Keratinocyte (primary cell): ENCODE results near the gene ULK3. TPM values are rescaled to one million over a fixed set of nuclear protein-coding genes. Genes with fewer than 3 reads are reported as not detected.

ENCODE experiments used
- DNase-seq: peaks from one replicate; pipeline ENCODE4 v3.0.0-alpha.2; 2011; ENCODE audit warnings: low read depth, missing footprints, low spot score
- FAIRE-seq: peaks from 2 replicates; lab custom pipeline; 2011; peaks lifted over from hg19 to GRCh38; lab: Jason Lieb, UNC
- H2AFZ ChIP-seq: 2 replicates; pipeline ENCODE4 v1.6.0; 2012; ENCODE audit warnings: low read length, control low read depth, inconsistent platforms; ENCODE audit not compliant: control insufficient read depth
- H3K27ac ChIP-seq: 2 replicates; pipeline ENCODE4 v1.5.1; 2011; ENCODE audit warnings: low read length; ENCODE audit not compliant: control insufficient read depth, insufficient read depth
- H3K27me3 ChIP-seq: 3 replicates; pipeline ENCODE4 v1.6.0; 2011; ENCODE audit warnings: low read length; ENCODE audit not compliant: control insufficient read depth, insufficient read depth; ENCODE audit errors: extremely low read depth
- H3K36me3 ChIP-seq, 2 experiments: 2 replicates in 1 of 2; 3 replicates in 1 of 2; pipeline ENCODE4 v1.5.1; 2011; ENCODE audit warnings: low read length in 2 of 2, mild to moderate bottlenecking in 1 of 2; ENCODE audit not compliant: control insufficient read depth in 2 of 2, insufficient read depth in 2 of 2; ENCODE audit errors: extremely low read depth in 1 of 2
- H3K4me1 ChIP-seq: 3 replicates; pipeline ENCODE4 v1.5.1; 2011; ENCODE audit warnings: low read length; ENCODE audit not compliant: control insufficient read depth, insufficient read depth; ENCODE audit errors: extremely low read depth
- H3K4me2 ChIP-seq: 3 replicates; pipeline ENCODE4 v1.6.0; 2011; ENCODE audit warnings: low read depth, low read length; ENCODE audit not compliant: control insufficient read depth, insufficient read depth; ENCODE audit errors: extremely low read depth
- H3K4me3 ChIP-seq, 3 experiments: fragments of 200-600 bp in 1 of 3; sonication (generic) in 1 of 3; 2 replicates in 2 of 3; 3 replicates in 1 of 3; pipeline ENCODE4 v1.5.1; 2011 to 2016; ENCODE audit warnings: low read length in 3 of 3, mild to moderate bottlenecking in 3 of 3, control low read depth in 2 of 3, inconsistent platforms in 1 of 3, low read depth in 1 of 3, mixed read lengths in 1 of 3, mixed run types in 1 of 3, moderate library complexity in 1 of 3; ENCODE audit not compliant: control insufficient read depth in 2 of 3, insufficient read depth in 2 of 3; ENCODE audit errors: extremely low read depth in 1 of 3
- H3K79me2 ChIP-seq: 2 replicates; pipeline ENCODE4 v1.6.0; 2012; ENCODE audit warnings: low read length; ENCODE audit not compliant: control insufficient read depth, insufficient read depth
- H3K9ac ChIP-seq: 3 replicates; pipeline ENCODE4 v1.6.0; 2011; ENCODE audit warnings: low read length; ENCODE audit not compliant: control insufficient read depth, insufficient read depth; ENCODE audit errors: extremely low read depth
- H3K9me1 ChIP-seq: 3 replicates; pipeline ENCODE4 v1.6.0; 2011; ENCODE audit warnings: low read length; ENCODE audit not compliant: control insufficient read depth, insufficient read depth; ENCODE audit errors: extremely low read depth
- H3K9me3 ChIP-seq: 2 replicates; pipeline ENCODE4 v1.5.1; 2012; ENCODE audit warnings: low read depth, low read length; ENCODE audit not compliant: control insufficient read depth
- H4K20me1 ChIP-seq: 3 replicates; pipeline ENCODE4 v1.6.0; 2011; ENCODE audit warnings: low read length; ENCODE audit not compliant: control insufficient read depth, insufficient read depth; ENCODE audit errors: extremely low read depth
- CTCF ChIP-seq, 3 experiments: IDR thresholded peaks in 1 of 3; conservative IDR thresholded peaks in 1 of 3; optimal IDR thresholded peaks in 1 of 3; 2 replicates in 2 of 3; 3 replicates in 1 of 3; pipeline versions ENCODE3 to v1.5.1; 2011; ENCODE audit warnings: low read length in 3 of 3, mild to moderate bottlenecking in 3 of 3, moderate library complexity in 2 of 3, control low read depth in 1 of 3, inconsistent platforms in 1 of 3; ENCODE audit not compliant: insufficient read depth in 2 of 3; ENCODE audit errors: extremely low read depth in 1 of 3
- EZH2 ChIP-seq: IDR thresholded peaks from one replicate; pipeline ENCODE4 v1.6.1; 2012; ENCODE audit warnings: inconsistent platforms, mild to moderate bottlenecking, low read length, moderate library complexity
- dilution Hi-C: fragments of 300-500 bp; cut with MboI; formaldehyde crosslinking; loops from one replicate; pipeline ENCODE4 v1.7.0; 2020; ENCODE audit warnings: low sequenced_read_pairs; ENCODE audit not compliant: extremely low pct_ligation_motif_present
- polyA plus RNA-seq, 5 experiments: library from polyadenylated mRNA; depleted of rRNA in 3 of 5; stranded (reverse) in 3 of 5; stranded (forward) in 1 of 5; unstranded in 1 of 5; fragments of >200 nt; gene quantifications; 1 replicate in 1 of 5; 2 replicates in 3 of 5; 3 replicates in 1 of 5; pipeline versions ENCODE4 v1.2.1 to v1.2.3, GENCODE V29; 2011 to 2012; ENCODE audit warnings: missing spikeins in 2 of 5, low read depth in 1 of 5, low replicate concordance in 1 of 5

ULK3 gene
- polyA plus RNA-seq, 1 donor (not counting 4 experiments of a cell fraction or from before 2014, with no cell fraction given): 16.5 TPM

GRCh38 chr15:74843445-74843828 lies 481 bp upstream of the ULK3 start:
- Histone ChIP-seq H3K9me3 (no peaks in the 10 kb centered on the region), H4K20me1 (no peaks in the 10 kb centered on the region), H3K9ac (peak overlapping the region; percentile 81), H3K36me3 (peaks cover 4 to 18% of the 10 kb centered on the region in 2 experiments), H3K27ac (peak overlapping the region; percentile 77), H3K4me2 (peak overlapping the region; percentile 87), H3K79me2 (no peaks in the 10 kb centered on the region), H3K4me3 (peak overlapping the region; percentile 35 to 87 (median 77)), H3K9me1 (no peaks in the 10 kb centered on the region), H3K4me1 (peaks cover 14% of the 10 kb centered on the region), H3K27me3 (no peaks in the 10 kb centered on the region), H2AFZ (peak overlapping the region; percentile 40)
- FAIRE-seq (no peak), DNase-seq (no peak)
- dilution Hi-C loops: no loop called here
- no peak for TF ChIP-seq CTCF (optimal IDR thresholded peaks at IDR 0.05 in 1 of 3, IDR thresholded peaks at IDR 0.05 in 1 of 3, conservative IDR thresholded peaks at IDR 0.05 in 1 of 3; ENCODE audit: extremely low read depth in 1 of 3, insufficient read depth in 2 of 3, low read length in 3 of 3)
- no peak for TF ChIP-seq EZH2

GRCh38 chr15:74841891-74842373 lies 1.0 kb downstream of the ULK3 start:
- peak overlapping the region; percentile 15 for H3K9ac ChIP-seq
- peaks cover 14% of the 10 kb centered on the region for H3K4me1 ChIP-seq
- TF ChIP-seq EZH2: no peak
- TF ChIP-seq CTCF (optimal IDR thresholded peaks at IDR 0.05 in 1 of 3, IDR thresholded peaks at IDR 0.05 in 1 of 3, conservative IDR thresholded peaks at IDR 0.05 in 1 of 3; ENCODE audit: extremely low read depth in 1 of 3, insufficient read depth in 2 of 3, low read length in 3 of 3): no peak
- no peak overlapping the region for H3K27ac ChIP-seq
- H3K9me1 ChIP-seq: no peaks in the 10 kb centered on the region
- dilution Hi-C loops: no loop called here
- no peak for FAIRE-seq
- DNase-seq: no peak
- H3K9me3 ChIP-seq: no peaks in the 10 kb centered on the region
- H2AFZ ChIP-seq: no peak overlapping the region
- H4K20me1 ChIP-seq: no peaks in the 10 kb centered on the region
- no peaks in the 10 kb centered on the region for H3K79me2 ChIP-seq
- no peaks in the 10 kb centered on the region for H3K27me3 ChIP-seq
- H3K4me3 ChIP-seq: peak overlapping the region; percentile 77 to 92 (median 87)
- peaks cover 4 to 13% of the 10 kb centered on the region in 2 experiments for H3K36me3 ChIP-seq
- peak overlapping the region; percentile 87 for H3K4me2 ChIP-seq
